ENCODE results near the gene TMEM11. TPM values are rescaled to one million over a fixed set of nuclear protein-coding genes. Genes with fewer than 3 reads are reported as not detected.

TMEM11 gene
- total and polyA plus RNA-seq, 2 donors (not counting 1 experiment from before 2014, with no cell fraction given): 21.4 to 25.3 TPM

DNA sequence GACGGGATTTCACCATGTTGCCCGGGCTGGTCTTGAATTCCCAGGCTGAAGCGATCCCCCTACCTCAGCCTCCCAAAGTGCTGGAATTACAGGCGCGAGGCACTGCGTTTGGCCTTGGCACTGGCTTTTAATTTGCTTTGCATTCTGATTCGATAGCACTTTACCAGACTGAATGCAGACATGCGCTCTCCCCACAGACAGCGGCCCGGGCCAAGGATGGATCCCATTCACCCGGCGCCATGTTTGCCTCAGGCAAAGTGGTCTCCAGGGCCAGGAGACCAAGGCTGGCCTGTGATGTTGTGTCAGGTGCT is 45.5 kb downstream of the TMEM11 start:
- POLR2A ChIA-PET: no interaction called here
- H3K27ac Mint-ChIP-seq: no peak overlapping the region
- Histone ChIP-seq H3K4me1 (ENCODE audit: control insufficient read depth in 2 of 2, insufficient read depth in 2 of 2, low read length in 2 of 2) (peaks cover 7 to 9% of the 10 kb centered on the region in 2 donors), H3K4me2 (replicated peaks; ENCODE audit: low read depth, low read length, poor library complexity, severe bottlenecking) (no peak overlapping the region), H2AFZ (ENCODE audit: insufficient read depth, low read depth, low read length, poor library complexity, severe bottlenecking) (no peak overlapping the region), H3K4me3 (ENCODE audit: control extremely low read depth in 1 of 5, extremely low read depth in 1 of 5, insufficient read depth in 1 of 5, low read depth in 2 of 5, low read length in 4 of 5) (no peak overlapping the region), H4K20me1 (ENCODE audit: control insufficient read depth, insufficient read depth, low read length, poor library complexity, severe bottlenecking) (peaks cover 9% of the 10 kb centered on the region), H3K79me2 (ENCODE audit: control insufficient read depth, insufficient read depth, low read length) (peaks cover 9% of the 10 kb centered on the region), H3K36me3 (replicated peaks in 1 of 2; ENCODE audit: control extremely low read depth in 1 of 2, control insufficient read depth in 1 of 2, extremely low read depth in 1 of 2, insufficient read depth in 2 of 2, low read length in 1 of 2) (peaks cover 0 to 11% of the 10 kb centered on the region in 2 experiments), H3K9ac (ENCODE audit: low read length) (no peak overlapping the region), H3K9me3 (ENCODE audit: control extremely low read depth in 1 of 3, control insufficient read depth in 2 of 3, insufficient read depth in 1 of 3, low read length in 2 of 3) (no peaks in the 10 kb centered on the region), H3K27ac (ENCODE audit: low read length in 2 of 2) (no peak overlapping the region), H3K27me3 (replicated peaks in 1 of 4; ENCODE audit: control extremely low read depth in 1 of 4, control insufficient read depth in 3 of 4, insufficient read depth in 4 of 4, low read length in 3 of 4) (no peaks in the 10 kb centered on the region)
- H3K27me3 Mint-ChIP-seq: no peaks in the 10 kb centered on the region
- ATAC-seq (ENCODE audit: low read depth) (no peak), DNase-seq (no peak)
- intact Hi-C loops (cut with micrococcal nuclease): no loop called here
- CTCF ChIA-PET: no interaction called here
- no peak overlapping the region for H3K4me3 Mint-ChIP-seq
- no peaks in the 10 kb centered on the region for H3K9me3 Mint-ChIP-seq (ENCODE audit: insufficient read depth)
- WGBS (ENCODE audit: insufficient coverage): 98% methylated on average over 12 of the region's 12 CpGs
- H3K4me1 Mint-ChIP-seq: peaks cover 21% of the 10 kb centered on the region
- TF ChIP-seq, protein P1, sequence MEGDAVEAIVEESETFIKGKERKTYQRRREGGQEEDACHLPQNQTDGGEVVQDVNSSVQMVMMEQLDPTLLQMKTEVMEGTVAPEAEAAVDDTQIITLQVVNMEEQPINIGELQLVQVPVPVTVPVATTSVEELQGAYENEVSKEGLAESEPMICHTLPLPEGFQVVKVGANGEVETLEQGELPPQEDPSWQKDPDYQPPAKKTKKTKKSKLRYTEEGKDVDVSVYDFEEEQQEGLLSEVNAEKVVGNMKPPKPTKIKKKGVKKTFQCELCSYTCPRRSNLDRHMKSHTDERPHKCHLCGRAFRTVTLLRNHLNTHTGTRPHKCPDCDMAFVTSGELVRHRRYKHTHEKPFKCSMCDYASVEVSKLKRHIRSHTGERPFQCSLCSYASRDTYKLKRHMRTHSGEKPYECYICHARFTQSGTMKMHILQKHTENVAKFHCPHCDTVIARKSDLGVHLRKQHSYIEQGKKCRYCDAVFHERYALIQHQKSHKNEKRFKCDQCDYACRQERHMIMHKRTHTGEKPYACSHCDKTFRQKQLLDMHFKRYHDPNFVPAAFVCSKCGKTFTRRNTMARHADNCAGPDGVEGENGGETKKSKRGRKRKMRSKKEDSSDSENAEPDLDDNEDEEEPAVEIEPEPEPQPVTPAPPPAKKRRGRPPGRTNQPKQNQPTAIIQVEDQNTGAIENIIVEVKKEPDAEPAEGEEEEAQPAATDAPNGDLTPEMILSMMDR (IDR thresholded peaks at IDR 0.05): no peak
- no peak for TF ChIP-seq EZH2 (IDR thresholded peaks at IDR 0.05; ENCODE audit: borderline replicate concordance, insufficient read depth, low read depth, low read length, poor library complexity, severe bottlenecking)

DNA sequence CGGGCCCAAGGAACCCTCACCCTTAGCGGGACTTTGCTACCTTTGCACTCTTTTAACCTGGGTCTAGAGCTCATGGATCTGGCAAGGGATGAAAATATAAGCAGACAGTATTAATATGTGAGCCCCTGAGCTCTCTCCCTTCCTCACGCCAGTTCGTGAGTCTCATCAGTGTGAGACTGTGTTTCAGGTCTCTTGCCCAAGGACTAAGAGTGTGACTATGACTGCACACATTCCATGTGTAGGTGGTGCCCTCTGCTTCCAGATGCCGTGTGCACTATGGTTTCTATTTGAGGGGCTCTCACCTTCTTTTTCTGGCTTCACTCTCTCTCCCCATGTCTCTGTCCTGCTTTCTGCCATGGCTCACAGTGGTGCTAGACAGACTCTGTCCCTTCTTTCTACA is 46.7 kb downstream of the TMEM11 start:
- no peak for DNase-seq
- Histone ChIP-seq H3K79me2 (ENCODE audit: control insufficient read depth, insufficient read depth, low read length) (peaks cover 9% of the 10 kb centered on the region), H3K36me3 (replicated peaks in 1 of 2; ENCODE audit: control extremely low read depth in 1 of 2, control insufficient read depth in 1 of 2, extremely low read depth in 1 of 2, insufficient read depth in 2 of 2, low read length in 1 of 2) (peaks cover 0 to 2% of the 10 kb centered on the region in 2 experiments), H3K9ac (ENCODE audit: low read length) (no peak overlapping the region), H3K4me2 (replicated peaks; ENCODE audit: low read depth, low read length, poor library complexity, severe bottlenecking) (no peak overlapping the region), H3K27ac (ENCODE audit: low read length in 2 of 2) (no peak overlapping the region), H3K27me3 (replicated peaks in 1 of 4; ENCODE audit: control extremely low read depth in 1 of 4, control insufficient read depth in 3 of 4, insufficient read depth in 4 of 4, low read length in 3 of 4) (no peaks in the 10 kb centered on the region), H3K9me3 (ENCODE audit: control extremely low read depth in 1 of 3, control insufficient read depth in 2 of 3, insufficient read depth in 1 of 3, low read length in 2 of 3) (no peaks in the 10 kb centered on the region), H3K4me3 (ENCODE audit: control extremely low read depth in 1 of 5, extremely low read depth in 1 of 5, insufficient read depth in 1 of 5, low read depth in 2 of 5, low read length in 4 of 5) (no peak overlapping the region), H4K20me1 (ENCODE audit: control insufficient read depth, insufficient read depth, low read length, poor library complexity, severe bottlenecking) (peaks cover 9% of the 10 kb centered on the region), H3K4me1 (ENCODE audit: control insufficient read depth in 2 of 2, insufficient read depth in 2 of 2, low read length in 2 of 2) (peaks cover 7 to 9% of the 10 kb centered on the region in 2 donors), H2AFZ (ENCODE audit: insufficient read depth, low read depth, low read length, poor library complexity, severe bottlenecking) (no peak overlapping the region)
- ChIA-PET POLR2A (no interaction called here), CTCF (no interaction called here)
- no peak for ATAC-seq (ENCODE audit: low read depth)
- Mint-ChIP-seq H3K4me1 (peaks cover 23% of the 10 kb centered on the region), H3K9me3 (ENCODE audit: insufficient read depth) (no peaks in the 10 kb centered on the region), H3K27ac (no peak overlapping the region), H3K27me3 (no peaks in the 10 kb centered on the region), H3K4me3 (no peak overlapping the region)
- WGBS (ENCODE audit: insufficient coverage): 91% methylated on average over 4 of the region's 5 CpGs
- no peak for TF ChIP-seq EZH2 (IDR thresholded peaks at IDR 0.05; ENCODE audit: borderline replicate concordance, insufficient read depth, low read depth, low read length, poor library complexity, severe bottlenecking)
- TF ChIP-seq, protein P1 (IDR thresholded peaks at IDR 0.05): no peak
- intact Hi-C loops (cut with micrococcal nuclease): no loop called here
